ENCODE results near the gene XCR1.
"Not testable (repeated sequence)": the region's sequence is repeated elsewhere in the genome, so short reads cannot be mapped to it uniquely, and the experiment has no call there.

XCR1 gene, protein sequence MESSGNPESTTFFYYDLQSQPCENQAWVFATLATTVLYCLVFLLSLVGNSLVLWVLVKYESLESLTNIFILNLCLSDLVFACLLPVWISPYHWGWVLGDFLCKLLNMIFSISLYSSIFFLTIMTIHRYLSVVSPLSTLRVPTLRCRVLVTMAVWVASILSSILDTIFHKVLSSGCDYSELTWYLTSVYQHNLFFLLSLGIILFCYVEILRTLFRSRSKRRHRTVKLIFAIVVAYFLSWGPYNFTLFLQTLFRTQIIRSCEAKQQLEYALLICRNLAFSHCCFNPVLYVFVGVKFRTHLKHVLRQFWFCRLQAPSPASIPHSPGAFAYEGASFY

DNA sequence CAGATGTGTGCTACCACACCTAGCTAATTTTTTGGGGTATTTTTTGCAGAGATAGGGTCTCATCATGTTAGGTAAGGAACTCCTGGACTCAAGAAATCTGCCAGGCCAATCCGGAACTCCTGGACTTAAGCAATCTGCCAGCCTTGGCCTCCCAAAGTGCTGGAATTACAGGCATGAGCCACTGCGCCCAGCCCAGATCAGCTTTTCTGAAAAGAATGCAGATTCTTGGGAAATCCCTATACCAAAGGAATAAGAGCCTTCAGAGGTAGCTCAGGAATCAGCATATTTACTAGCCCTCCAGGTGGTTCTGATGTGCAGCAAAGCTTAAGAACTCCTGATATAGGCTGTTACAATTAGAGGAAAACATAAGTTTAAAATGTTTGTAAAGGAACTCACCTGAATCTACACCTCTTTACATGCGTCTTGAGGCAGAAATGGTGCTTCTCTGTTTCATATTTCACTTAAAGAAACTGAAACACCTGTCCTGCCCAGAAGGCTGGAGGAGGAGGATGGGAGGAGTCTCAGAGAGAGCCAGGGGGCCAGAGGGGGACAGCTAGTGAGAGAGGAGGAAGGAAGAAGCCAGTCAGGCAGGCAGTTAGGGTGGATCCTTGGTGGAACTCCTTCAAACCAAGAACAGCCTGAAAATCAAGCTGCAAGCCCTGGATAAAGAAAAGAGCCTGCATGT lies at the start of gene XCR1:
Gene XCR1, minus strand, starts transcription at position 463 of the 685 bp plus-strand sequence. CDS start 5,536 bp downstream, outside the sequence.
- ATAC-seq (no peak), DNase-seq (no peak)

DNA sequence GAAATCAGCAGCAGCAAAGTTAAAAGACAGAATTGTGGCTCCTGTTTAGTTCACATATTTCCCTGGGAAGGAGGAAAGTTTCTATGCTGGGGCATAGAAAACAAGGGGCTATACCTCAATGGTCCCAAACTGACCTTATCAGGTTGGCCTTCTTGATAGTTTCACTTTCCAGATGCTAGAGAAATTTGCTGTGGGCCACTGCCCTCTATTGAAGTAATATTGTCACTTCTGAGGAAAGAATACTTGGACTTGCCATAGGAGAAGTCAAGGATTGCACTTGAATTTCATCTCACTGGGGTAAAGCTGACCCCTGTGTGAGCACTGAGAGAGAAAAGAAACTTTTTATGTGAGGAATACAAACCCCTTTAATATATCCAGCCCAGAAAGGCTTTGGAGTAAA lies 49.3 kb upstream of the XCR1 start:
- DNase-seq (no peak), ATAC-seq (no peak)

DNA sequence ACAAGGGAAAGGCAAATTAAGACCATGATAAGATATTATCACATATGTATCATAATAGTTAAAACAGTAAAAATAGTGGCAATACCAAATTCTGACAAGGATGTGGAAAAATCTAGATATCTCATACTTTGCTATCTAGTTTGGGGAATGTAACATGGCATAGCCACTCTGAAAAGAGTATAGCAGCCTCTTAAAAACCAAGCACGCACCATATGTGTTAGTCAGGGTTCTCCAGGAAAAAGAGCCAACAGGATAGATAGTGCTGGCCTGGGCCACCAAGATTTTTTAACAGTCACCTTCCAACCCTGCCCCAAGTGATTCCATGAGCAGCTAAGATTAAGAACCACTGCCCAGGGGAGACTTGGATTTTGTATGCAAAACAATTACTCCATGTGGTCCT lies 48.5 kb upstream of the XCR1 start:
- no peak for ATAC-seq

DNA sequence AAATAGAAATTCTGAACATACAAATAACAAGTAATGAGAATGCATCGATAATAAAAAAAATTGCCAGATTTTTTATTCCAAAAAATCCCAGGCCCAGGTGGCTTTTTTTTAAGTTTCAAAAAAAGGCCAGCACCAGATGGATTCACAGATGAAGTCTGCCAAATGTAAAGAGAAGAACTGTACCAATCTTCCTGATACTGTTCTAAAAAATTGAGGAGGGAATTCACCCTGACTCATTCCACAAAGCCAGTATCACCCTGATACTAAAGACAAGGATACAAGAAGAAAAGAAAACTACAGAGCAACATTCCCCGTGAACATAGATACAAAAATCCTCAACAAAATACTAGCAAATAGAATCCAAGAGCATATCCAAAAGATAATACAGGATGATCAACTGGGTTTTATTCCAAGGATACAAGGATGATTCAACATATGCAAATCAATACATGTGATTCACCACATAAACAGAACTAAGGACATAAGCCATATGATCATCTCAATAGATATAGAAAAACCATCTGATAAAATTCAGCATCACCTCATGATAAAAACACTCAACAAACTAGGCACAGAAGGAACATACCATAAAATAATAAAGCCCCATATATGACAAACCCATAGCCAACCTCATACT lies 44.1 kb upstream of the XCR1 start:
- no peak for DNase-seq
- no peak for ATAC-seq

More for the DNA sequence above, 48.5 kb upstream of the XCR1 start:
- no peak for DNase-seq

DNA sequence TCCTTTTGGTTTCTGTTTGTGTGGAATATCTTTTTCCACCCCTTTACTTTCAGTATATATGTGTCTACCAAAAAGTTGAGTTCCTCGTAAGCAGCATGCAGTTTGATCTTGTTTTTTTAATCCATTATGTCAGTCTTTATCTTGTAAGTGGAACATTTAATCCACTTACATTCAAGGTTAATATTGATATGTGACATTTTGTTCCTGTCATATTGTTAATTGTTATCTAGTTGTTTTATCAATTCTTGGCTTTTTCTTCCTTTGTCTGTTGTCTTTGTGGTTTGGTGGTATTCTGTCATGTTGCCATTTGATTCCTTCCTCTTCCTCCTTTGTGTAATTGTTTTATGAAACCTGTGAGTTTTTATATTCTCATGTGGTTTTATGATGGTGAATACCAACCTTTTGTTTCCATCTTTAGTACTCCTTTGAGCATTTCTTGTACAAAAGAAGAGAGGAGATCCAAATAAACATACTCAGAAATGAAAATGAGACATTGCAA lies 43.4 kb upstream of the XCR1 start:
- DNase-seq (no peak), ATAC-seq (peak; percentile 63)

DNA sequence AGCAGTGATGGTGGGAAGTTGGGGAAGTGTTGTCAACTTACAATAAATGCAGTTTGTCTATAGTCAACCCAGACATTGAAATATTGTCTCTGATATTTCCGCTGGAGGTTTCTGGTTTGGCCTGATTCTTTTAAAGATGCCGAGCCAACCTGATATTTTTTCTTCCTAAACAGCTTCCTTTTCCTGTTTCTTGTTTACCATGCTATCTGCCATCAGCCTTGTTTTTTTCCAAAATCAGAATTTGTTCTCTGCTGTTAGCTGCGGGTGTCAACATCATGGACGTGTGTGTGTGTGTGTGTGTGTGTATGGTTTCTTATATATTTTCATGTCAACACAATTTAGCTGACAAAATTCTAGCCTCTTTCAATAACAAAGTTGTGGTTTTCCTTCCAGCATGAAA lies 41.2 kb upstream of the XCR1 start:
- ATAC-seq (no peak), DNase-seq (no peak)

DNA sequence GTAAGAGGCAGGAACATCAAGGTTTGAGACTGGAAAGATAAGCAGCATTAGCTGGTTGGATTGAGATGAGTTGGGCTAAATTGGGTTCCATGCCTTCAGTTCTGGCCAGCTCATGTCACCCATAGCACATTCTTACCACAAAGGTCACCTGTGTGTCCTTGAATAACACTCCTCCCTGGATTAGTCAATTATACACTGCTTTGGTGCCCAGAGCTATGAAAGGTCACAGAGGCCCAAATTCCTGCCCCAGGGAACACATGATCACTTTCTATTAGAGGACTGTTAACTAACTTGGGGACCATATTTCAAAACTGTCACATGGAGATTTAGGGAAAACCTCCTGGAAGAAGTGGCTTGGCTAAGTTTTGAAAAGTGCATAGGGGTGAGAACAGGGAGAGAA lies 40.1 kb upstream of the XCR1 start:
- DNase-seq: no peak
- ATAC-seq: no peak

DNA sequence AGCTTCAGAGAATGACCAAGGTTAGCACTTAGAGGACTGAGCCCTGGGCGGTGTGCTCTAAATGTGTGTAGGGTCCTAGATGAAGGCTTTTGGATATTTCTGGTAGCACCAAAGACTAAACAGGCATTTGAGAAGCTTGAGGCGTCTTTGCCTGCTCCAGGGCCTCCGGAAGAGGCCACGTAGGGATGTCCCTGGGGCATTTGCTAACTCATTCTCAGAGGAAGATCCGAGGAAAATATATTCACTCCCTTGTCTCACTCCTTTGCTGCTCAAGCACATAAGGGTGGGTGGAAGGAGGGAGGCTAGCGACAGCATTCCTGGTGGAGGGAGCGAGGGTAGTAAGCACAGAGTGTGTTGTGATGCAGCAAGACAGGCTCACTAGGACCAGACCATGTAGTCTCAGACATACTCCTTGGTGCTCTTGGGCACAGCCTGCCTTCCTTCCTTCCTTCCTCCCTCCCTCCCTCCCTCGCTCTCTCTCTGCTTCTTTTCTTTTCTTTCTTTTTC lies 38.5 kb upstream of the XCR1 start:
- ATAC-seq (no peak), DNase-seq (no peak)

DNA sequence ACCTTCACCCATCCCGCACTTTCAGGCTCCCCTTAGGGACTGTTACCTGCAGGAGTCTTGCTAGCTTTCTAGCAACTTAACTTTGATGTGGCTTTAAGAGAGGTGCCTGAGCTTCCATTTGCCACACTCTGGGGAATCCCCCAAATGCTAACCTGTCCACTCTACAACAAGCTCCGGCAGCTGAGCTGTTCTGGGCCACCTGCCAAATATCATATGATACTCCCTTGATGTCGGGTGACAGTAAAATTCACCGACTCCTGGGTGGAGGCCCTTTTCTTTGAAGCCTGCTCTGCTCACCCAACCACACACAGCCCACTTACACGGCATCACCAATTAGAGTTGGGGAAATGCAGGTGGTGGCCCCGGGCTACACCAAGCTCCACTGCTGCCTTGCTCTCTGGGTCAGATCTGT lies 38.0 kb upstream of the XCR1 start:
- peak; percentile 95 for ATAC-seq

DNA sequence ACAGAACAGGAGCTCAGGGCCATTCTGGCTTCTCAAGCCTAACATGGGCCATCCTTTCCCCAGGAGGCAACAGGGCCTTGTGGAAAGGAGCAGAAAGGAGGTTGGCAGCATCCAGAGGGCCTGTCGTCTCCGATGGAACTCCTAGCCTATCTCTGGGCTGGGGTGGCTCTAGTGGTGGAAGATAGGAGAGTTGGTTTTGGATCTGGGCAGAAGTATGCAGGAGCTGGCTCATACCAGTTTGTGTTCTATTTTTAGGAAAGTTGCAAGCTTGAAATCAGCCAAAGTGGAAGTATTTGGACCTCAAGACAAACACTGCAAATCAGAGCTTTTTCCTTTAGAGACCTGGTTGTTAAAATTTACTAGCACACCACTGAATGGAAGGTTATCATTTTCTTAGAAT lies 35.4 kb upstream of the XCR1 start:
- DNase-seq: no peak
- no peak for ATAC-seq

More for the DNA sequence above, 38.0 kb upstream of the XCR1 start:
- peak; percentile 71 for DNase-seq

DNA sequence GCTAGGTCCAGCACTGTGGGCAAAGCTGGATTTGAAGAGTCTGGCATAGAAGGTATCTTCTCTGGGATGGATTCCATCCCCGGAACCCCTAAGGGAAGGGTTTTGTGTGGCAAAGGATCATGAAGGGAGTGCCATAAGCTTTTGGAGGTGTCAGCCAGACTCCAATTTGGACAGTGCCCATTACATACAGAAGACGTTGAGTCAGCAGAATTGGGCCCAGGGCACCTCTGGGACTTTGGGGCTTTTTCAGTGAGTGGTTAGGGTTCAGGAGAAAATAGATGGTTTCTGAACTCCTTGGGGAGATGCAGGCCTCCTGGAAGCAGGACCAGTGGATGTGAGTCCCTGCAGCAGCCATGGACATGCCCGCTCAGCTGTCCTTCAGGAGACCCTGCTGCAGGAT lies 34.6 kb upstream of the XCR1 start:
- ATAC-seq (no peak), DNase-seq (no peak)

DNA sequence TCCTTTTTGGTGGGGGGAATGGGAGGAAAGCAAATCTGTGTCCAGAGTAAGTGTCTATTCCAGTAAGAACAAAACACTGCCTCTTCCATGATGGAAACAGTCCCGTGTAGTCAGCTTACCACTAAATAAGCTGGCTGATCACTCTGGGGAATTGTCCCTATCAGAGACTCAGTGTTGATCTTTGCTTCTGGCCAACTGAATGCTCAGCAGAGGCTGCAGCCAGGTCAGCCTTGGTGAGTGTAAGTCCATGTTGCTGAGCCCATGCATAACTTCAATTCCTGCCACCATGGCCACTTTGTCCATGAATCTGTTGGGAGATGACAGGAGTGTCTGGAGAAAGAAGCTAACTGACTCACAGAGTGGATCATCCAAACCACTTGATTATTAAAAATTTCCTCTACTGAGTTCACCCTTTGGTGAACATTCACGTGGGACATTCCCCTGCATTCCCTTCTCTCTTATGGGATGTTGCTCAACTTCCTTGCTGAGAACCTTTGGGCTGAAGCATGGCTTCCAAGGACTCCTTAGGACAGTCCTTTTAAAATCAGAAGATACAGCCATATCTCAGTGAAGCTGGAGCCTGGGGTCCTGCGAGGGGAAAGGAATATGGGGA lies 33.9 kb upstream of the XCR1 start:
- ATAC-seq (no peak), DNase-seq (no peak)

DNA sequence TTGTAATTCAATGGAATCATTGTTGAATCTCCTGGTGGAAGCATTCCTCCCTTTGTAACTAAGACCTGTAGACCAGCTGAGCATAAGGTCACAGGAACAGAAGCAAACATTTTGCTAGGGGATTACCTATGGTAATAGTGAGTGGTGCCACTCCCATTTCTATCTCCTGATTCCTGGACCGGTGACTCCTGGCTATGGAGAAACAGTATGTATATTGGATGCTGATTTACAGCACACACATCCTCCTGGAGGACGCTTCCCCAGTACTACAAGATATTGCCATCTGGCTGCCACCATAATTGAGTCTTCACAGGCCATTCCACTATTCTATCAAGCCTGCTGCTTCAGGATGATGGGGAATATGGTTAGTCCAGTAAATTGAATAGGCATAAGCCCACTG lies 33.3 kb upstream of the XCR1 start:
- no peak for DNase-seq
- no peak for ATAC-seq

DNA sequence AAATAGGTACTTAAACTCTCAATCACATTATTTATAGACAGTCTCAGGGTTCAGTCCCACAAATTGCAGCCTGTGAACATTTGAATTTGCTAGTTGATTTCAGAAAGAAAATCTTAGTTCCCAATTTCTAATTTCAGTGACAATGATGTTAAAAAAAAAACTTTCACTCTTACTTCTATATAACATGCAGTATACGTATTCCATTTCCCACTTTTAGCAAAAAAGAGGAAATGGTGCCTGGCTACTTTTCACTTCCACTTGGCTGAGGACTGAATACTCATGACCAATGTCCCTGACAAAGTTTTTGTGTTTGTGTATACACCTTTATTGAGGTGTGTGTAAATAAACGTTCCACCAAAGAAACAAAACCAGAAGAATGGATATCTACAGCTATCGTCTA lies 32.1 kb upstream of the XCR1 start:
- no peak for DNase-seq
- ATAC-seq: no peak

DNA sequence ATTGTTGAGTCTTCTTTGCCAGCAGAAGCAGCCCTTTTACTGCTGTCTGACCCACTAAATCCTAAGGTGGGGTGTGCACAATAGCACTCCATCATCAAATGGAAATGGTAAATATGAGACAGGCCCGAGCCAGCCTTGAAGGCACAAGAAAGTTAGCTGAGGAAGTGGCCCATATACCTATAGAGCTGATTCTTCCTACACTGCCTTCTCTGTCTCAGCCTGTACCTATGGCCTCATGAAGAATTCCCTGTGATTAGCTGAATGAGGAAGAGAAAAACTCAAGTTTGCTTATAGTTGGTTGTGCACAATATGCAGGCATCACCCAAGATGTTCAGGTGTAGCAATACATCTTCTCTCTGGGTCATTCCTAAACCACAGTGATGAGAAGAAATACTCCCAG lies 31.7 kb upstream of the XCR1 start:
- ATAC-seq (no peak), DNase-seq (no peak)

DNA sequence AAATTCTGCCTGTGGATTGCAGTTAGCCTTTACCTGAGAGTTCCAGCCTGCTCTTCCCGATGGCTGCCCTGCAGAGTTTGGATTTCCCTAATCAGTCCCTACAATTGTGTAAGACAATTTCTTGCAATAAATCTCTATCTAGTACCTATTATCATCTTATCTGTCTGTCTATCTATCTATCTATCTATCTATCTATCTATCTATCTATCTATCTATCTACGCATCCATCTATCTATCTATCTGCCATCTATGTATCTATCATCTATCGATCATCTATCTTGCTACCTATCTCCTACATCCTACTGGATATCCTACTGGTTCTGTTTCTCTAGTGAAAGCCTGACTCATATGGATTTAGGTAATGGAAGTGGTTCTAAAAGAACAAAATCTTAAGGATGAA lies 30.4 kb upstream of the XCR1 start:
- DNase-seq (no peak), ATAC-seq (no peak)

DNA sequence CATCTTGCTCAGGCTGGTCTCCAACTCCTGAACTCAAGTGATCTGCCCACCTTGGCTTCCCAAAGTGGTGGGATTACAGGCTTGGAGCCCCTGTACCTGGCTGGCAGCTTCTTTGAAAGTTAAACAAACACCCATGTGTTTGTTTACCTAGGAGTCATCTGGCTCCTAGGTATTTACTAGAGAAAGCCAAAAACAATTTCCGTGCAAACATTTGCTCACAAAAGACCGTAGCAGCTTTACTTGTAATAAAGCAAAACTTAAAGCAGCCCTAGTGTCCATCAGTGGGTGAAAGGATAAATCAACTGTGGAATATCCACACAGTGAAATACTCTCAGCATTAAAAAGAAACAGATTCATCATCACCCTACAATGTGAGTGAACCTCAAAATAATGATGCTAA lies 29.4 kb upstream of the XCR1 start:
- DNase-seq (no peak), ATAC-seq (no peak)

DNA sequence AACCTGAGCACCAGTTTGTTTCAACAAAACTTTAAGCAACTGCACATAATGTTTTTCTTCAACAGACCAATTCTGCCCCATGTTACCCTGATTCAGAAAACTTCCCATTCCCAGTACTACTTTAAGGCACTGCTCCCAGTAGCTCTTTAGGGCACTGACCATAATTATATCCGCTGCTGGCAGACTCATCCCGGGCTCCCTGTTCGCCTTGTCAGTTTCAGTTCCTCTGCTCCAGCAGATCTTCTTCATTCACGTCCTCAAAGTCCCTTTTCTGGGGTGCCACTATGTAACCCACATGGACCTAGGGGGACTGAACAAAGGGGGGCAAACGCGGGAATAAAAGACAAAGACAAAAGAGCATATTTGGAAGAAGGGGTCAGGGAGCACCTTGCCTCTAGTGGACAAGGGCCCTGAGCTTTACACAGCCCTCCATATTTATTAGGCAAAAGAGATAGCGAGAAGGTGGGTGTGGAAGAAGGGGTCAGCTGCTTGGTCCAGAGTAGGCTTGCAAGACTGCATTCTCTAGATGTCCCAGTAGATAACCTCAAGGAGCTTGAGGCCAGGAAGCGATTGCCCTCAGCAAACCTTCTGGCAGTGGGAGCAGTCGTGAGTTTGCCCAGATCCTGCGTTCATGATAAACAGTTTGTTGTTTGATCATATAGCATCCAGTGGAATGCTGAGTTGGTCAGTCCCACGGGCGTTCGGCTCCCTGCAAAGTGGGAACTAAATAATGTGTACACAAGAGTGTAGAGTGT lies 26.7 kb upstream of the XCR1 start:
- ATAC-seq, DNase-seq: not testable (repeated sequence)

DNA sequence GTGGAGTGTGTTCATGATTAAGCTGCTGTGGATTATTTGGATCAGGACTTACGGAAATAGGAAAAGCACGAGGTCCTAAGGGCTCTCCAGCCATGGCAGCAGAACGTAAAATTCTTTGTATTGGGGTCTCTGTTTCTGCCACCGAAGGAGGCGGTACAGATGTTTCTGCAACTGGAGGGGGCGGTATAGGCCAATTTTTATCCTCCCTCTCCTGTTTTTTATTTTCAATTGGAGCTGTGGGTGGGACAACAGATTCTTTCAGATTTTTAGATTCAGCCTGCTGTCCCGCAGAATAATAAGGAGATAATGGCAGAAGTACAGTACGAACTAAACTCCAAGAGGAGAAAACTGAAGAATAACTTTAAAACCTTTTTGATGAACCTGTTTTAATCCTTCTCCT lies 26.0 kb upstream of the XCR1 start:
- DNase-seq, ATAC-seq: not testable (repeated sequence)

DNA sequence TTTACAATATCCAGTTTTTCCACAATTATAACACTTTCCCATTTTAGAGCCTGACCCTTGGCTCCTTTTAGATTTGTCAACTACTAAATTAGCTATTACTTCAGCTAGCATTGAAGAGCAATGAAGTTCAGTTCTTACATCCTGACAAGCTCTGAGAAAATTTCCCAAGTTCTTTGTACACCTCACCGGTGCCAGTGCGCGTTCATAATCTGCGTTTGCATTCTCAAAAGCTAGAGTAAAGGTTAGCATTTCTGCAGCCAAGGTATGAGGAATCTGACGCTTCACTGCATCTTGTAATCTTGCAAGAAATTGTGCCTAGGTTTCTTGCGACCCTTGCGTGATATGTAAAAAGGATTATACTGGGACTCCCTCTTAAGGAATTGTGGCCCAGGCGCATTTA lies 25.2 kb upstream of the XCR1 start:
- no peak for DNase-seq
- ATAC-seq: no peak

DNA sequence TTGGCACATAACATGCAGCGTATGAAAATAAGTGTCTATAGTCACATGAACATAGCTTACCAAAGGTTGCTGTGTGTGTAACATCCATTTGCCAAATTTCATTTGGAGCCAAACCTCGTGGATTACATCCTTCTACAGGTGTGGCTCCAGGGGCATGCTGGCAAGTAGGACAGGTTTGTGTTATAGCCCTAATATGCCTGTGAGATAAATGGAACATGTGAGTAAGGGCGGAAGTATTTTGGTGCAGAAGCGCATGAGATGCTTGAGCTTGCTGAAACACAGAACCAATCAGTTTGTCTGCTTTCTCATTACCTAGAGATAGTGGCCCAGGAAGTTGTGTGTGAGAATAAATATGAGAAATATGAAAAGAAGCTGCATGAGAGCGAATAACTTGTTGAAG lies 21.8 kb upstream of the XCR1 start:
- ATAC-seq (no peak), DNase-seq (no peak)

DNA sequence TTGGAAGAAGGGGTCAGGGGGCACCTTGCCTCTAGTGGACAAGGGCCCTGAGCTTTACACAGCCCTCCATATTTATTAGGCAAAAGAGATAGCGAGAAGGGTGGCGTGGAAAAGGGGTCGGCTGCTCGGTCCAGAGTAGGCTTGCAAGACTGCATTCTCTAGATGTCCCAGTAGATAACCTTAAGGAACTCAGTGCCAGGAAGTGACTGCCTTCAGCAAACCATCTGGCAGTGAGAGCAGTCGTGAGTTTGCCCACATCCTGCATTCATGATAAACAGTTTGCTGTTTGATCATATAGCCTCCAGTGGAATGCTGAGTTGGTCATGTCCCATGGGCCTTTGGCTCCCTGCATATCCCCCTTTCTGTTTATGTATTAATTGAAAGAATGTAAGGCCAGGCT lies 18.9 kb upstream of the XCR1 start:
- not testable (repeated sequence) for ATAC-seq, DNase-seq
